Trophoblast cell (in vitro differentiated cells and primary cell): Measurements from ENCODE around the gene UPB1.

Experiments used
- DNase-seq, 2 donors: peaks; one replicate each; pipeline ENCODE4 v3.0.0-alpha.2; 2016
- H2AFZ ChIP-seq: 2 replicates; pipeline ENCODE4 v1.6.1; 2013; ENCODE audit warnings: low read length, moderate library complexity, mild to moderate bottlenecking; ENCODE audit not compliant: insufficient read depth, poor library complexity
- H2AK5ac ChIP-seq: 2 replicates; pipeline ENCODE4 v1.6.1; 2013; ENCODE audit warnings: mild to moderate bottlenecking, low read length
- H2BK120ac ChIP-seq: 2 replicates; pipeline ENCODE4 v1.6.1; 2013; ENCODE audit warnings: low read length, mild to moderate bottlenecking, moderate library complexity; ENCODE audit not compliant: insufficient read depth, poor library complexity
- H2BK12ac ChIP-seq: 2 replicates; pipeline ENCODE4 v1.6.1; 2013; ENCODE audit warnings: mild to moderate bottlenecking, low read length, moderate library complexity
- H2BK5ac ChIP-seq: 2 replicates; pipeline ENCODE4 v1.6.1; 2013; ENCODE audit warnings: low read length, low read depth, moderate library complexity, mild to moderate bottlenecking; ENCODE audit not compliant: poor library complexity
- H3K14ac ChIP-seq: 2 replicates; pipeline ENCODE4 v1.6.1; 2013; ENCODE audit warnings: mild to moderate bottlenecking, low read length
- H3K18ac ChIP-seq: 2 replicates; pipeline ENCODE4 v1.6.1; 2013; ENCODE audit warnings: mild to moderate bottlenecking, low read length
- H3K23ac ChIP-seq: 2 replicates; pipeline ENCODE4 v1.6.1; 2013; ENCODE audit warnings: low read length
- H3K27ac ChIP-seq: 2 replicates; pipeline ENCODE4 v1.5.1; 2013; ENCODE audit warnings: low read depth, mild to moderate bottlenecking, inconsistent platforms, low read length, moderate library complexity
- H3K27me3 ChIP-seq: 2 replicates; pipeline ENCODE4 v1.6.1; 2013; ENCODE audit warnings: inconsistent platforms, mild to moderate bottlenecking, low read length, moderate library complexity; ENCODE audit not compliant: insufficient read depth
- H3K36me3 ChIP-seq, 2 experiments: 1 replicate in 1 of 2; 2 replicates in 1 of 2; pipeline ENCODE4 v1.6.1; 2013; ENCODE audit warnings: low read length in 2 of 2, mild to moderate bottlenecking in 2 of 2, moderate library complexity in 1 of 2; ENCODE audit not compliant: insufficient read depth in 2 of 2, control insufficient read depth in 1 of 2
- H3K4ac ChIP-seq: 2 replicates; pipeline ENCODE4 v1.6.1; 2013; ENCODE audit warnings: low read depth, mild to moderate bottlenecking, low read length, moderate library complexity
- H3K4me1 ChIP-seq, 2 experiments: 1 replicate in 1 of 2; 2 replicates in 1 of 2; pipeline ENCODE4 v1.6.1; 2013; ENCODE audit warnings: low read length in 2 of 2, mild to moderate bottlenecking in 2 of 2, moderate library complexity in 1 of 2; ENCODE audit not compliant: insufficient read depth in 2 of 2, control insufficient read depth in 1 of 2
- H3K4me2 ChIP-seq: 2 replicates; pipeline ENCODE4 v1.6.1; 2013; ENCODE audit warnings: inconsistent platforms, mild to moderate bottlenecking, low read length, moderate library complexity
- H3K4me3 ChIP-seq: 2 replicates; pipeline ENCODE4 v1.5.1; 2013; ENCODE audit warnings: mild to moderate bottlenecking, low read depth, low read length, inconsistent platforms
- H3K79me1 ChIP-seq: one replicate; pipeline ENCODE4 v1.6.1; 2013; ENCODE audit warnings: low read length
- H3K79me2 ChIP-seq: 2 replicates; pipeline ENCODE4 v1.6.1; 2013; ENCODE audit warnings: low read length, mild to moderate bottlenecking; ENCODE audit not compliant: control insufficient read depth, insufficient read depth, poor library complexity
- H3K9ac ChIP-seq: 2 replicates; pipeline ENCODE4 v1.6.1; 2013; ENCODE audit warnings: mild to moderate bottlenecking, low read length
- H3K9me3 ChIP-seq: 2 replicates; pipeline ENCODE4 v1.6.1; 2013; ENCODE audit warnings: low read depth, mild to moderate bottlenecking, control low read depth, inconsistent platforms, low read length; ENCODE audit not compliant: insufficient read depth
- H4K12ac ChIP-seq: 2 replicates; pipeline ENCODE4 v1.6.1; 2013; ENCODE audit warnings: low read depth, mild to moderate bottlenecking, low read length, moderate library complexity
- H4K8ac ChIP-seq: 2 replicates; pipeline ENCODE4 v1.6.1; 2013; ENCODE audit warnings: low read depth, mild to moderate bottlenecking, low read length, moderate library complexity
- H4K91ac ChIP-seq: one replicate; pipeline ENCODE4 v1.6.1; 2013; ENCODE audit warnings: low read depth, mild to moderate bottlenecking, low read length, moderate library complexity
- WGBS: extraction: QIAGEN DNeasy Blood & Tissue Kit; methylation state at CpG from one replicate; pipeline ENCODE4 v1.1.7; 2013; ENCODE audit warnings: missing lambda C conversion rate; ENCODE audit not compliant: insufficient read length, insufficient coverage; ENCODE audit errors: extremely low coverage; 5-methylcytosine and 5-hydroxymethylcytosine counted together

The UPB1 gene

DNA sequence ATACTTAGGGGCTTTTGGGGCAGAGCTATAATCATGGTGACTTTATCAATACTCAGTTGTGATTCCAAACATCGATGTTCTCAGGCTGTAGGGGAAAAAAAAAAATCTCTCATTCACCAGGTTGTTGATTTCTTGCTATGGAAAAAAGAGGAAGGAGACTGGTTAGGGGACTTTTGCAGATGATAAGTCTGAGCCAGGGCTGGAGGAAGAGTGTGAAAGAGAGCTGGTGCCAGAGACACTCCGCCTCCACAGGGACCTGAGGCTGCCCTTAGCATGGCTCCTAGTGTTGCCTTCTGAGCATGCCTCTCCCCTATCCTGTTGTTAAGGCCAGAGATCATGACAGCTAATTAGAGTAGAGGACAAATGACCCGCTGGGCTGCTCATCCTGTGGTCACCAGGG lies 16.9 kb downstream of the UPB1 start:
- H3K4me2 ChIP-seq, result no peak overlapping the region

GRCh38 chr22:24513378-24514240 lies 18.5 kb downstream of the UPB1 start:
- no peak overlapping the region for H3K4ac ChIP-seq
- H3K27ac ChIP-seq, result no peak overlapping the region
- no peaks in the 10 kb centered on the region for H3K4me1 ChIP-seq
- no peak overlapping the region for H3K23ac ChIP-seq
- H3K4me3 ChIP-seq, result no peak overlapping the region
- H4K8ac ChIP-seq, result no peak overlapping the region
- no peak overlapping the region for H3K4me2 ChIP-seq
- H2AFZ ChIP-seq, result no peak overlapping the region
- H4K12ac ChIP-seq, result no peak overlapping the region
- no peak overlapping the region for H2BK120ac ChIP-seq
- no peaks in the 10 kb centered on the region for H3K79me2 ChIP-seq
- no peak overlapping the region for H2BK5ac ChIP-seq
- no peak for DNase-seq
- H4K91ac ChIP-seq, result no peak overlapping the region
- no peak overlapping the region for H2AK5ac ChIP-seq
- no peak overlapping the region for H3K18ac ChIP-seq
- no peaks in the 10 kb centered on the region for H3K9me3 ChIP-seq
- no peaks in the 10 kb centered on the region for H3K27me3 ChIP-seq
- no peak overlapping the region for H3K9ac ChIP-seq
- WGBS, result no CpG with 5 or more reads among the region's 9 CpGs
- H2BK12ac ChIP-seq, result no peak overlapping the region
- no peaks in the 10 kb centered on the region for H3K79me1 ChIP-seq
- H3K14ac ChIP-seq, result no peak overlapping the region
- no peaks in the 10 kb centered on the region for H3K36me3 ChIP-seq

More for the DNA sequence above, 16.9 kb downstream of the UPB1 start:
- no peak overlapping the region for H4K91ac ChIP-seq
- no peak overlapping the region for H3K4me3 ChIP-seq
- no peaks in the 10 kb centered on the region for H3K79me1 ChIP-seq
- H2BK12ac ChIP-seq, result no peak overlapping the region
- H4K12ac ChIP-seq, result no peak overlapping the region
- H3K79me2 ChIP-seq, result no peaks in the 10 kb centered on the region
- H2AFZ ChIP-seq, result no peak overlapping the region
- H3K23ac ChIP-seq, result no peak overlapping the region
- H3K9ac ChIP-seq, result no peak overlapping the region
- no CpG with 5 or more reads among the region's 3 CpGs for WGBS
- H3K4me1 ChIP-seq, result no peaks in the 10 kb centered on the region
- H3K36me3 ChIP-seq, result no peaks in the 10 kb centered on the region
- H2BK5ac ChIP-seq, result no peak overlapping the region
- no peak overlapping the region for H3K14ac ChIP-seq
- H3K9me3 ChIP-seq, result no peaks in the 10 kb centered on the region
- no peaks in the 10 kb centered on the region for H3K27me3 ChIP-seq
- H4K8ac ChIP-seq, result no peak overlapping the region
- H2BK120ac ChIP-seq, result no peak overlapping the region
- H3K4ac ChIP-seq, result no peak overlapping the region
- no peak overlapping the region for H2AK5ac ChIP-seq
- peak in 1 of 2 donors; percentile 24 for DNase-seq
- H3K27ac ChIP-seq, result no peak overlapping the region
- no peak overlapping the region for H3K18ac ChIP-seq

GRCh38 chr22:24514241-24515026 lies 19.3 kb downstream of the UPB1 start:
- H4K8ac ChIP-seq, result no peak overlapping the region
- H2AFZ ChIP-seq, result no peak overlapping the region
- no peak for DNase-seq
- H3K4me3 ChIP-seq, result no peak overlapping the region
- H2BK120ac ChIP-seq, result no peak overlapping the region
- H3K27me3 ChIP-seq, result no peaks in the 10 kb centered on the region
- no peaks in the 10 kb centered on the region for H3K79me2 ChIP-seq
- no peak overlapping the region for H3K4me2 ChIP-seq
- no peak overlapping the region for H3K18ac ChIP-seq
- H4K91ac ChIP-seq, result no peak overlapping the region
- no peak overlapping the region for H2AK5ac ChIP-seq
- H3K4ac ChIP-seq, result no peak overlapping the region
- no peak overlapping the region for H3K23ac ChIP-seq
- no peak overlapping the region for H3K27ac ChIP-seq
- H3K9ac ChIP-seq, result no peak overlapping the region
- H3K4me1 ChIP-seq, result no peaks in the 10 kb centered on the region
- H3K36me3 ChIP-seq, result no peaks in the 10 kb centered on the region
- no peak overlapping the region for H4K12ac ChIP-seq
- H3K79me1 ChIP-seq, result no peaks in the 10 kb centered on the region
- H3K9me3 ChIP-seq, result no peaks in the 10 kb centered on the region
- no peak overlapping the region for H2BK5ac ChIP-seq
- H2BK12ac ChIP-seq, result no peak overlapping the region
- WGBS, result no CpG with 5 or more reads among the region's 14 CpGs
- H3K14ac ChIP-seq, result no peak overlapping the region

DNA sequence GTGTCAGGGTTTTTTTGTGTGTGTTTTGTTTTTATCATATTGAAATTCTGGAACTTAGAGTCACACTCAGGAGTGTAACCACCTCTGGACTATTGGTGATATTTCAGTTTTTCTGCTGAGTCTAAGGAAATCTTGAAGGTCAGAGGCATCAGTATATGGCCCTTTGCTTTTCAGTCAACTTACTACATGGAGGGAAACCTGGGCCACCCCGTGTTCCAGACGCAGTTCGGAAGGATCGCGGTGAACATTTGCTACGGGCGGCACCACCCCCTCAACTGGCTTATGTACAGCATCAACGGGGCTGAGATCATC lies 19.9 kb downstream of the UPB1 start:
- no peaks in the 10 kb centered on the region for H3K9me3 ChIP-seq
- H4K12ac ChIP-seq, result no peak overlapping the region
- H2BK12ac ChIP-seq, result no peak overlapping the region
- H3K27ac ChIP-seq, result no peak overlapping the region
- no peak overlapping the region for H3K23ac ChIP-seq
- no peak for DNase-seq
- no peaks in the 10 kb centered on the region for H3K36me3 ChIP-seq
- no CpG with 5 or more reads among the region's 8 CpGs for WGBS
- H3K14ac ChIP-seq, result no peak overlapping the region
- H3K9ac ChIP-seq, result no peak overlapping the region
- no peak overlapping the region for H3K4me2 ChIP-seq
- no peaks in the 10 kb centered on the region for H3K79me1 ChIP-seq
- no peak overlapping the region for H4K8ac ChIP-seq
- no peak overlapping the region for H2BK120ac ChIP-seq
- H3K4ac ChIP-seq, result no peak overlapping the region
- no peaks in the 10 kb centered on the region for H3K4me1 ChIP-seq
- H3K4me3 ChIP-seq, result no peak overlapping the region
- H2AFZ ChIP-seq, result no peak overlapping the region
- no peak overlapping the region for H3K18ac ChIP-seq
- H3K27me3 ChIP-seq, result no peaks in the 10 kb centered on the region
- no peak overlapping the region for H2BK5ac ChIP-seq
- H2AK5ac ChIP-seq, result no peak overlapping the region
- no peak overlapping the region for H4K91ac ChIP-seq
- H3K79me2 ChIP-seq, result no peaks in the 10 kb centered on the region
